GM12878 (cell line): ENCODE measurements around the gene MTSS2.

ENCODE experiments used
- BHLHE40 ChIP-seq, 2 experiments: fragments of 450-650 bp in 1 of 2; IDR thresholded peaks; 2 replicates each; pipeline ENCODE4 v1.6.1; 2011 to 2017; ENCODE audit warnings: low read depth in 2 of 2, borderline replicate concordance in 1 of 2, improper control_type of control experiment in 1 of 2, low read length in 1 of 2, mild to moderate bottlenecking in 1 of 2
- CEBPB ChIP-seq, 2 experiments: fragments of 150-350 bp in 1 of 2; IDR thresholded peaks; 2 replicates each; pipeline ENCODE4 v1.6.1; 2012 to 2014; ENCODE audit warnings: low read depth in 2 of 2, low read length in 2 of 2, borderline replicate concordance in 1 of 2, inconsistent platforms in 1 of 2
- CHD4 ChIP-seq: fragments of 200-600 bp; sonication (generic); IDR thresholded peaks from 2 replicates; pipeline ENCODE4 v1.6.1; 2016; ENCODE audit warnings: mild to moderate bottlenecking
- FOS ChIP-seq: IDR thresholded peaks from 3 replicates; pipeline ENCODE4 v1.6.1; 2011; ENCODE audit warnings: borderline replicate concordance; ENCODE audit not compliant: insufficient read length; ENCODE audit errors: extremely low read depth
- MXI1 ChIP-seq: fragments of 150-350 bp; IDR thresholded peaks from 2 replicates; pipeline ENCODE4 v1.6.1; 2011; ENCODE audit warnings: low read depth, mild to moderate bottlenecking, inconsistent platforms, low read length, improper control_type of control experiment
- TF ChIP-seq, protein P1 (sequence below), 3 experiments: IDR thresholded peaks in 2 of 3; conservative IDR thresholded peaks in 1 of 3; 2 replicates each; pipeline ENCODE4 v1.5.1; 2011; ENCODE audit warnings: low read depth in 3 of 3, low read length in 3 of 3, mild to moderate bottlenecking in 3 of 3, control low read depth in 2 of 3, moderate library complexity in 2 of 3, inconsistent platforms in 1 of 3, mixed read lengths in 1 of 3; ENCODE audit not compliant: control insufficient read depth in 2 of 3, insufficient read depth in 1 of 3; ENCODE audit errors: extremely low read depth in 1 of 3

DNA sequence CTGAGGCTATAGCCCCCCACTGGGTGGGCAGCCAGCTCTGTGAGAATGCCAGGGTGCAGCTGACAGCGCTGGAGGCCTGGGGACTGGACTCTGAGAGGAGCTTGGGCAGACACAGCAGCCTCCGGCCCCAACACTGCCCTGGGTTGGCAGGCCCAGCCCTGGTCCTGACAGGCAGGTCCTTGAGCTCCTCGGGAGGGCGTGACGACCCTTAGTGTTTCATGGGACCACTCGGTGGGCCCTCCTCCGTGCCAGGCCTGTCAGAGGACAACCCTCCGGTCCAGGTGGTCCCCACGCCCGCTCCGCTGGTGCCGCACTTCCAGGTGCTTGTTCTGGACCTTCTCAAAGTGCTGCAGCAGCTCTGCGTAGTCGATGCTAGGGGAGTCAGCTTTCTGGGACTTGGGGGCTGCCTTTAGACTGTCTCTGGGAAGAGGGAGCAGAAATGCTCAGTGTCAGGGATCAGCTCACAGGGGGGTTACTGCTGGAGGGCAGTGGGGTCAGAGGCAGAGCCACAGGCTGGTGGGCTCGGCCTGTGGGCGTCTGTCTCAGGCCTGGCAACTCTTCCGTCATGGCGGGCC lies 1.9 kb upstream of the MTSS2 start:
- TF ChIP-seq, protein P1, sequence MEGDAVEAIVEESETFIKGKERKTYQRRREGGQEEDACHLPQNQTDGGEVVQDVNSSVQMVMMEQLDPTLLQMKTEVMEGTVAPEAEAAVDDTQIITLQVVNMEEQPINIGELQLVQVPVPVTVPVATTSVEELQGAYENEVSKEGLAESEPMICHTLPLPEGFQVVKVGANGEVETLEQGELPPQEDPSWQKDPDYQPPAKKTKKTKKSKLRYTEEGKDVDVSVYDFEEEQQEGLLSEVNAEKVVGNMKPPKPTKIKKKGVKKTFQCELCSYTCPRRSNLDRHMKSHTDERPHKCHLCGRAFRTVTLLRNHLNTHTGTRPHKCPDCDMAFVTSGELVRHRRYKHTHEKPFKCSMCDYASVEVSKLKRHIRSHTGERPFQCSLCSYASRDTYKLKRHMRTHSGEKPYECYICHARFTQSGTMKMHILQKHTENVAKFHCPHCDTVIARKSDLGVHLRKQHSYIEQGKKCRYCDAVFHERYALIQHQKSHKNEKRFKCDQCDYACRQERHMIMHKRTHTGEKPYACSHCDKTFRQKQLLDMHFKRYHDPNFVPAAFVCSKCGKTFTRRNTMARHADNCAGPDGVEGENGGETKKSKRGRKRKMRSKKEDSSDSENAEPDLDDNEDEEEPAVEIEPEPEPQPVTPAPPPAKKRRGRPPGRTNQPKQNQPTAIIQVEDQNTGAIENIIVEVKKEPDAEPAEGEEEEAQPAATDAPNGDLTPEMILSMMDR (IDR thresholded peaks at IDR 0.05 in 2 of 3, conservative IDR thresholded peaks at IDR 0.05 in 1 of 3; ENCODE audit: control insufficient read depth in 2 of 3, extremely low read depth in 1 of 3, insufficient read depth in 1 of 3, low read depth in 3 of 3, low read length in 3 of 3), result no peak
- no peak for TF ChIP-seq MXI1
- no peak for TF ChIP-seq BHLHE40 (IDR thresholded peaks at IDR 0.05; ENCODE audit: borderline replicate concordance in 1 of 2, low read depth in 2 of 2, low read length in 1 of 2)
- no peak for TF ChIP-seq CHD4
- no peak for TF ChIP-seq CEBPB (IDR thresholded peaks at IDR 0.05; ENCODE audit: borderline replicate concordance in 1 of 2, low read depth in 2 of 2, low read length in 2 of 2)
- TF ChIP-seq FOS, result no peak
